Measurements from ENCODE around the gene PTPRM. TPM values are rescaled to one million over a fixed set of nuclear protein-coding genes. Genes with fewer than 3 reads are reported as not detected.

Gene PTPRM
- total RNA-seq, 2 experiments from 2014 or later = 2.1 to 3.0 TPM

- TF ChIP-seq, protein P1, sequence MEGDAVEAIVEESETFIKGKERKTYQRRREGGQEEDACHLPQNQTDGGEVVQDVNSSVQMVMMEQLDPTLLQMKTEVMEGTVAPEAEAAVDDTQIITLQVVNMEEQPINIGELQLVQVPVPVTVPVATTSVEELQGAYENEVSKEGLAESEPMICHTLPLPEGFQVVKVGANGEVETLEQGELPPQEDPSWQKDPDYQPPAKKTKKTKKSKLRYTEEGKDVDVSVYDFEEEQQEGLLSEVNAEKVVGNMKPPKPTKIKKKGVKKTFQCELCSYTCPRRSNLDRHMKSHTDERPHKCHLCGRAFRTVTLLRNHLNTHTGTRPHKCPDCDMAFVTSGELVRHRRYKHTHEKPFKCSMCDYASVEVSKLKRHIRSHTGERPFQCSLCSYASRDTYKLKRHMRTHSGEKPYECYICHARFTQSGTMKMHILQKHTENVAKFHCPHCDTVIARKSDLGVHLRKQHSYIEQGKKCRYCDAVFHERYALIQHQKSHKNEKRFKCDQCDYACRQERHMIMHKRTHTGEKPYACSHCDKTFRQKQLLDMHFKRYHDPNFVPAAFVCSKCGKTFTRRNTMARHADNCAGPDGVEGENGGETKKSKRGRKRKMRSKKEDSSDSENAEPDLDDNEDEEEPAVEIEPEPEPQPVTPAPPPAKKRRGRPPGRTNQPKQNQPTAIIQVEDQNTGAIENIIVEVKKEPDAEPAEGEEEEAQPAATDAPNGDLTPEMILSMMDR (IDR thresholded peaks at IDR 0.05) = no peak
- ChIA-PET CTCF (no interaction called here), POLR2A (no interaction called here)
- peaks cover 15% of the 10 kb centered on the region for H3K9me3 Mint-ChIP-seq
- no peak for DNase-seq
- no peaks in the 10 kb centered on the region for H3K4me1 Mint-ChIP-seq (ENCODE audit: low read depth)
- H3K4me3 Mint-ChIP-seq = no peak overlapping the region
- no peak for ATAC-seq
- no peak overlapping the region for H3K27ac Mint-ChIP-seq
- H3K36me3 Mint-ChIP-seq (ENCODE audit: low read depth) = no peaks in the 10 kb centered on the region
- no peaks in the 10 kb centered on the region for H3K27me3 Mint-ChIP-seq
- intact Hi-C loops (cut with micrococcal nuclease) = no loop called here
These were observed 280.9 kb downstream of the PTPRM start for GRCh38 chr18:7848054-7848412.

GRCh38 chr18:7850446-7850845 is 283.3 kb downstream of the PTPRM start:
- no peak for ATAC-seq
- Mint-ChIP-seq H3K4me1 (ENCODE audit: low read depth) (no peaks in the 10 kb centered on the region), H3K27me3 (no peaks in the 10 kb centered on the region), H3K27ac (no peak overlapping the region), H3K4me3 (no peak overlapping the region), H3K36me3 (ENCODE audit: low read depth) (no peaks in the 10 kb centered on the region), H3K9me3 (peaks cover 7% of the 10 kb centered on the region)
- DNase-seq = no peak
- intact Hi-C loops (cut with micrococcal nuclease) = no loop called here
- POLR2A ChIA-PET = no interaction called here
- TF ChIP-seq, protein P1 (IDR thresholded peaks at IDR 0.05) = no peak
- CTCF ChIA-PET = no interaction called here

GRCh38 chr18:7855028-7855427 is 287.9 kb downstream of the PTPRM start:
- DNase-seq (no peak), ATAC-seq (no peak)
- intact Hi-C loops (cut with micrococcal nuclease) = no loop called here
- POLR2A ChIA-PET = no interaction called here
- no peak overlapping the region for H3K27ac Mint-ChIP-seq
- CTCF ChIA-PET = no interaction called here
- no peak overlapping the region for H3K4me3 Mint-ChIP-seq
- H3K27me3 Mint-ChIP-seq = no peaks in the 10 kb centered on the region
- TF ChIP-seq, protein P1 (IDR thresholded peaks at IDR 0.05) = no peak
- no peaks in the 10 kb centered on the region for H3K36me3 Mint-ChIP-seq (ENCODE audit: low read depth)
- H3K9me3 Mint-ChIP-seq = peaks cover 4% of the 10 kb centered on the region
- no peaks in the 10 kb centered on the region for H3K4me1 Mint-ChIP-seq (ENCODE audit: low read depth)

- no peaks in the 10 kb centered on the region for H3K27me3 Mint-ChIP-seq
- TF ChIP-seq, protein P1 (IDR thresholded peaks at IDR 0.05) = no peak
- POLR2A ChIA-PET = no interaction called here
- ATAC-seq (no peak), DNase-seq (no peak)
- no peaks in the 10 kb centered on the region for H3K36me3 Mint-ChIP-seq (ENCODE audit: low read depth)
- no peaks in the 10 kb centered on the region for H3K4me1 Mint-ChIP-seq (ENCODE audit: low read depth)
- intact Hi-C loops (cut with micrococcal nuclease) = no loop called here
- H3K27ac Mint-ChIP-seq = no peak overlapping the region
- H3K4me3 Mint-ChIP-seq = no peak overlapping the region
- peaks cover 4% of the 10 kb centered on the region for H3K9me3 Mint-ChIP-seq
- CTCF ChIA-PET = no interaction called here
These were observed 288.6 kb downstream of the PTPRM start for GRCh38 chr18:7855671-7856070.

- intact Hi-C loops (cut with micrococcal nuclease) = no loop called here
- H3K4me1 Mint-ChIP-seq (ENCODE audit: low read depth) = no peaks in the 10 kb centered on the region
- H3K4me3 Mint-ChIP-seq = no peak overlapping the region
- ChIA-PET CTCF (no interaction called here), POLR2A (no interaction called here)
- no peak overlapping the region for H3K27ac Mint-ChIP-seq
- H3K9me3 Mint-ChIP-seq = peaks cover 2% of the 10 kb centered on the region
- ATAC-seq (no peak), DNase-seq (no peak)
- no peaks in the 10 kb centered on the region for H3K36me3 Mint-ChIP-seq (ENCODE audit: low read depth)
- TF ChIP-seq, protein P1 (IDR thresholded peaks at IDR 0.05) = no peak
- no peaks in the 10 kb centered on the region for H3K27me3 Mint-ChIP-seq
These were observed 289.0 kb downstream of the PTPRM start for GRCh38 chr18:7856116-7856515.

Measured in activated CD8-positive, alpha-beta T cell treated with anti-CD3 and anti-CD28 coated beads for 36 hours (primary cell).